Upper lobe of left lung (tissue), 4 donors: ENCODE results near the gene DNASE1L3.

Experiments used
- POLR2A ChIP-seq, 4 donors: fragments of 450-650 bp; IDR thresholded peaks; one replicate each; pipeline ENCODE4 v1.5.1; 2016 to 2017; ENCODE audit warnings: antibody characterized with exemption in 4 of 4, mild to moderate bottlenecking in 2 of 4
- TF ChIP-seq, protein P1 (sequence below), 6 experiments: fragments of 450-650 bp in 4 of 6; fragments of 200-600 bp in 2 of 6; sonication (generic) in 2 of 6; IDR thresholded peaks; one replicate each; pipeline ENCODE4 v1.5.1; 2016 to 2019; ENCODE audit warnings: antibody characterized with exemption in 6 of 6

DNA sequence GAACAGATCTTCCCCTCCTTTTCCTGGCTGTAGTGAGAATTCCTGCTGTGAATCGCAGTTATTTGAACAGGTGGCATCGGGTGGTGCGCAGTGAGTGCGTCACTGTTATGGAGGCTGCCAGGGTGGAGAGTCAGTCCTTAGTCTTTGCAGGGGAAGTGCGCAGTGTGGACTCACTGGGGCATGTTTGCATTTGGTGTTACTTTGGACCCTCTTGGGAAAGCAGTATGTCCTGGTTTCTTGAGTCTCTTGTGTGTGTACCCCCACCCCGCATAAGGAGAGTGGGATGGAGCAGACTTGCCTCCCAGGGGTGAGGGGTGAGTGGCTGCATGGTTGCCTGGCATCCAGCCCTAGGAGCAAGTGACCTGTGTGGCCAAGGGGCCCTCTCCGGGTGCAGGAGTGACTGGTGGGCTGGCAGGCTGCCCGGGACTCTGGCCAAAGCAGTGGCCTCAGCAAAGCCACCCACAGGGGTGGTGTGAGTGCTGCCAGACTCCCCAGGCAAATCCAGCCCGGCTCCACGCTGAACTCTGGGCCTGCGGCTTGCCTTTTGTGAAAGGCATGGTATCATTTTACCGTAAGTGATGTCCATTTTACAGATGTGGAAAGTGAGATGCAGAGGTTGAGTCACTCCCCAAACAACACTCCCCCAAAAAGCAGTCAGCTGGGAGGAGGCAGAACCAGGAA is 46.4 kb downstream of the DNASE1L3 start:
- TF ChIP-seq POLR2A (IDR thresholded peaks at IDR 0.05) = no peak
- TF ChIP-seq, protein P1, sequence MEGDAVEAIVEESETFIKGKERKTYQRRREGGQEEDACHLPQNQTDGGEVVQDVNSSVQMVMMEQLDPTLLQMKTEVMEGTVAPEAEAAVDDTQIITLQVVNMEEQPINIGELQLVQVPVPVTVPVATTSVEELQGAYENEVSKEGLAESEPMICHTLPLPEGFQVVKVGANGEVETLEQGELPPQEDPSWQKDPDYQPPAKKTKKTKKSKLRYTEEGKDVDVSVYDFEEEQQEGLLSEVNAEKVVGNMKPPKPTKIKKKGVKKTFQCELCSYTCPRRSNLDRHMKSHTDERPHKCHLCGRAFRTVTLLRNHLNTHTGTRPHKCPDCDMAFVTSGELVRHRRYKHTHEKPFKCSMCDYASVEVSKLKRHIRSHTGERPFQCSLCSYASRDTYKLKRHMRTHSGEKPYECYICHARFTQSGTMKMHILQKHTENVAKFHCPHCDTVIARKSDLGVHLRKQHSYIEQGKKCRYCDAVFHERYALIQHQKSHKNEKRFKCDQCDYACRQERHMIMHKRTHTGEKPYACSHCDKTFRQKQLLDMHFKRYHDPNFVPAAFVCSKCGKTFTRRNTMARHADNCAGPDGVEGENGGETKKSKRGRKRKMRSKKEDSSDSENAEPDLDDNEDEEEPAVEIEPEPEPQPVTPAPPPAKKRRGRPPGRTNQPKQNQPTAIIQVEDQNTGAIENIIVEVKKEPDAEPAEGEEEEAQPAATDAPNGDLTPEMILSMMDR (IDR thresholded peaks at IDR 0.05) = no peak
